ENCODE measurements around the gene LEKR1.
A peak's percentile ranks its signal among the peaks of the same experiment; 100 is the strongest.

Gene LEKR1

DNA sequence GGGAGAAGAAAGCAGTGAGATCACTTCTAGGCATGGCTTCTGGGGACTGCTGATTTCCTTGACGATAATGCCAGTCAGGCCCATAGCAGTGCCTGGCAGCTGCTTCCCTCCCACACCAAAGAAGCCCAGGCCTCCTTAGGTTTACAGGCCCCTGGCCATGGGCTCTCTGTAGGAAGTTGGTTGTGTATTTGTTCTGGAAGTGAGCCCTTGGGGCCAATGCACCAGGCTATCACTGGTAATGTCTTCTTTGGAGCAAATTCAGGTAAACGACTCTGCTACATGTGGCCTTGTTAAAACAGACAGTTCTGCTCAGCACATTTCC is 244.5 kb downstream of the LEKR1 start:
- no peak overlapping the region for H3K4me3 ChIP-seq (ENCODE audit: control insufficient read depth, low read depth, low read length)
- DNase-seq (ENCODE audit: low read depth), result no peak
- TF ChIP-seq CTCF (IDR thresholded peaks at IDR 0.05; ENCODE audit: control insufficient read depth, insufficient read depth, low read depth, low read length, missing control alignments), result no peak

GRCh38 chr3:157071744-157072525 is 245.8 kb downstream of the LEKR1 start:
- no peak for TF ChIP-seq CTCF (IDR thresholded peaks at IDR 0.05; ENCODE audit: control insufficient read depth, insufficient read depth, low read depth, low read length, missing control alignments)
- no peak overlapping the region for H3K4me3 ChIP-seq (ENCODE audit: control insufficient read depth, low read depth, low read length)
- DNase-seq (ENCODE audit: low read depth), result no peak

GRCh38 chr3:157073810-157074209 is 247.7 kb downstream of the LEKR1 start:
- DNase-seq (ENCODE audit: low read depth), result peak; percentile 77
- no peak overlapping the region for H3K4me3 ChIP-seq (ENCODE audit: control insufficient read depth, low read depth, low read length)
- no peak for TF ChIP-seq CTCF (IDR thresholded peaks at IDR 0.05; ENCODE audit: control insufficient read depth, insufficient read depth, low read depth, low read length, missing control alignments)

GRCh38 chr3:157074490-157074889 is 248.3 kb downstream of the LEKR1 start:
- DNase-seq (ENCODE audit: low read depth), result no peak

DNA sequence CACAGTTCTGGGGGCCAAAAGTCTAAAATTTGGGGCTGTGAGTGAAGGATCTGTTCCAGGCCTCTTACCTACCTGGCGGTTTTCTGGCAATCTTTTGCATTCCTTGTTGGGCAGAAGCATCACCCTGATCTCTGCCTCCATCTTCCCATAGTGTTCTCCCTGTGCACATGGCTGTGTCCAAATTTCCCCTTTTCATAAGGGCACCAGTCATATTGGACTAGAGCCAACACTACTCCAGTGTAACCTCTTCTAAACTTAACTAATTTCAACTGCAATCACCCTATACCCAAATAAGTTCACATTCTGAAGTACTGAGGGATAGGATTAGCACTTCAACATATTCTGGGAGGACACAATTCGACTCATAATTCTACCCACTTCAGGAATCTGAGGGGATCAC is 248.8 kb downstream of the LEKR1 start:
- H3K4me3 ChIP-seq (ENCODE audit: control insufficient read depth, low read depth, low read length), result no peak overlapping the region
- TF ChIP-seq CTCF (IDR thresholded peaks at IDR 0.05; ENCODE audit: control insufficient read depth, insufficient read depth, low read depth, low read length, missing control alignments), result no peak
- DNase-seq (ENCODE audit: low read depth), result no peak

More at GRCh38 chr3:157074490-157074889, 248.3 kb downstream of the LEKR1 start:
- TF ChIP-seq CTCF (IDR thresholded peaks at IDR 0.05; ENCODE audit: control insufficient read depth, insufficient read depth, low read depth, low read length, missing control alignments), result no peak
- H3K4me3 ChIP-seq (ENCODE audit: control insufficient read depth, low read depth, low read length), result no peak overlapping the region

DNA sequence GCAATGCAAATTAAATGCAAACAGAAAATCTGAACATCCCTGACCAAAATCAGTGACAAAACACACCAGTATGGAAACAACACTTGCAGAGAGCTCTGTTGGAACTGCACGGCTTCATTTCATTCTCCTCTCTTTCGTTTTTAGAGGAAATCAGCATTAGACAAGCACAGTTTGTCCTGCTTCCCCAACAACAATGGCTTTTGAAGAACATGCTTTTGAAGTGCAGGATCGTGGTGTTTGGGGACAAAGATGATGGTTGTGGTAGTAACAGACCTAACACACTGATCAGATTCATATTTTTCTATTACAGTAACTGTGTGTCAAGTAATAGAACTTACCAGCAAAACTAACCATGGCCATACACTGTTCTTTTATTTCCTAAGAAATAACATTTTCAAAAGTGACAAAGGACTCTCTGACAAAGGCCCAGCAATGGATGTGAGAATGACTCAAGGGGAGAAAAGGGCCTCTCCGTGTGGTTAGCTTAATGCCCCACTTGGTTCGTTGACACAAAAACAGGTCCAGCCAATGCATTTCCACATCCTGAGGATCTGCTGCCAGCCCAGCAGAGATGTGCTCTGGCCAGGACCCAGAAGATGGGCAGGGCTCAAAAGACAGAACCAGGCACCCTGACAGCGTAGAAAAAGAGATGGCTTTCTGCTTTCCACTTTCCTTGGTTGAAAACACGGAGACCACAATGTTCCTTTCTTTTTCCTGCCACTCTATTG is 249.7 kb downstream of the LEKR1 start:
- TF ChIP-seq CTCF (IDR thresholded peaks at IDR 0.05; ENCODE audit: control insufficient read depth, insufficient read depth, low read depth, low read length, missing control alignments), result no peak
- DNase-seq (ENCODE audit: low read depth), result no peak
- H3K4me3 ChIP-seq (ENCODE audit: control insufficient read depth, low read depth, low read length), result no peak overlapping the region

All from AG09309 (cell line).